ENCODE measurements around the gene TMEM116.

The TMEM116 gene

GRCh38 chr12:112032292-112032691 is 19.3 kb upstream of the TMEM116 start:
- Histone ChIP-seq H3K27ac (no peak overlapping the region), H3K36me3 (peaks cover 71% of the 10 kb centered on the region), H3K27me3 (ENCODE audit: insufficient read depth, low read depth, severe bottlenecking) (no peaks in the 10 kb centered on the region), H3K9me3 (ENCODE audit: severe bottlenecking) (no peaks in the 10 kb centered on the region), H3K4me3 (ENCODE audit: low read depth, low read length) (no peak overlapping the region)
- no peak for DNase-seq
- TF ChIP-seq CTCF (IDR thresholded peaks at IDR 0.05; ENCODE audit: low read depth, low read length) = no peak

GRCh38 chr12:112031472-112031871 is 18.5 kb upstream of the TMEM116 start:
- H3K9me3 ChIP-seq (ENCODE audit: severe bottlenecking) = no peaks in the 10 kb centered on the region
- no peaks in the 10 kb centered on the region for H3K27me3 ChIP-seq (ENCODE audit: insufficient read depth, low read depth, severe bottlenecking)
- H3K27ac ChIP-seq = peak overlapping the region; percentile 5; the same call in 1 of the 2 replicates
- H3K36me3 ChIP-seq = peaks cover 67% of the 10 kb centered on the region
- TF ChIP-seq CTCF (IDR thresholded peaks at IDR 0.05; ENCODE audit: low read depth, low read length) = no peak
- no peak overlapping the region for H3K4me3 ChIP-seq (ENCODE audit: low read depth, low read length)
- no peak for DNase-seq

GRCh38 chr12:112029301-112029700 is 16.3 kb upstream of the TMEM116 start:
- Histone ChIP-seq H3K27ac (no peak overlapping the region), H3K9me3 (ENCODE audit: severe bottlenecking) (no peaks in the 10 kb centered on the region), H3K27me3 (ENCODE audit: insufficient read depth, low read depth, severe bottlenecking) (no peaks in the 10 kb centered on the region), H3K4me3 (ENCODE audit: low read depth, low read length) (no peak overlapping the region), H3K36me3 (peaks cover 51% of the 10 kb centered on the region)
- TF ChIP-seq CTCF (IDR thresholded peaks at IDR 0.05; ENCODE audit: low read depth, low read length) = no peak
- DNase-seq = no peak

- H3K27me3 ChIP-seq (ENCODE audit: insufficient read depth, low read depth, severe bottlenecking) = no peaks in the 10 kb centered on the region
- no peaks in the 10 kb centered on the region for H3K9me3 ChIP-seq (ENCODE audit: severe bottlenecking)
- peaks cover 53% of the 10 kb centered on the region for H3K36me3 ChIP-seq
- H3K27ac ChIP-seq = no peak overlapping the region
- TF ChIP-seq CTCF (IDR thresholded peaks at IDR 0.05; ENCODE audit: low read depth, low read length) = no peak
- DNase-seq = no peak
- H3K4me3 ChIP-seq (ENCODE audit: low read depth, low read length) = no peak overlapping the region
Observed at GRCh38 chr12:112025808-112026375, 12.9 kb upstream of the TMEM116 start.

GRCh38 chr12:112023759-112024396 is 10.9 kb upstream of the TMEM116 start:
- no peaks in the 10 kb centered on the region for H3K9me3 ChIP-seq (ENCODE audit: severe bottlenecking)
- peaks cover 55% of the 10 kb centered on the region for H3K36me3 ChIP-seq
- TF ChIP-seq CTCF (IDR thresholded peaks at IDR 0.05; ENCODE audit: low read depth, low read length) = no peak
- H3K27ac ChIP-seq = no peak overlapping the region
- no peaks in the 10 kb centered on the region for H3K27me3 ChIP-seq (ENCODE audit: insufficient read depth, low read depth, severe bottlenecking)
- no peak overlapping the region for H3K4me3 ChIP-seq (ENCODE audit: low read depth, low read length)
- no peak for DNase-seq

All from WERI-Rb-1 (cell line).